IMR-90 (cell line): ENCODE data around the gene CLIC5. TPM values are rescaled to one million over a fixed set of nuclear protein-coding genes. Genes with fewer than 3 reads are reported as not detected.

Experiments
- ATAC-seq: fragments of 200-7000 bp; cut with Tn5 transposase; 2 replicates; pipeline ENCODE4 v1.9.1; 2020; ENCODE audit warnings: low read depth, mild to moderate bottlenecking, moderate library complexity
- BruUV-seq: library from RNA; stranded (reverse); fragments of 400-500 nt; replicated peaks from 2 replicates; lab custom pipeline; 2021; lab: Mats Ljungman, UMichigan
- CTCF ChIA-PET: fragments of 300-600 bp; formaldehyde crosslinking; extraction: SDS; loops from one replicate; lab custom pipeline; 2021; ENCODE audit warnings: antibody characterized with exemption; lab: Yijun Ruan, JAX
- POLR2A ChIA-PET: fragments of 300-600 bp; sonication (Branson Sonifier 250); formaldehyde crosslinking; loops from one replicate; lab custom pipeline; 2022; ENCODE audit warnings: antibody characterized with exemption; ENCODE audit not compliant: unreplicated experiment; lab: Charles Lee
- DNase-seq: peaks from one replicate; pipeline ENCODE4 v3.0.0; 2013
- H2AFZ ChIP-seq: replicated peaks from 2 replicates; pipeline ENCODE3; 2013; ENCODE audit warnings: low read length, mild to moderate bottlenecking; ENCODE audit not compliant: poor library complexity
- H2AK5ac ChIP-seq: 2 replicates; pipeline ENCODE4 v1.6.1; 2013; ENCODE audit warnings: low read depth, low read length, inconsistent platforms
- H2AK9ac ChIP-seq: replicated peaks from 2 replicates; pipeline ENCODE3; 2013; ENCODE audit warnings: mild to moderate bottlenecking, low read depth, low read length, moderate library complexity; ENCODE audit not compliant: poor library complexity
- H2BK120ac ChIP-seq: 2 replicates; pipeline ENCODE4 v1.6.1; 2013; ENCODE audit warnings: low read depth, low read length, inconsistent platforms
- H2BK15ac ChIP-seq: 3 replicates; pipeline ENCODE4 v1.6.1; 2013; ENCODE audit warnings: low read depth, low read length, inconsistent platforms
- H2BK20ac ChIP-seq: 2 replicates; pipeline ENCODE4 v1.6.1; 2013; ENCODE audit warnings: low read depth, mild to moderate bottlenecking, inconsistent platforms, low read length, moderate library complexity
- H2BK5ac ChIP-seq: 2 replicates; pipeline ENCODE4 v1.6.1; 2013; ENCODE audit warnings: mild to moderate bottlenecking, low read depth, low read length, inconsistent platforms; ENCODE audit not compliant: poor library complexity, severe bottlenecking
- H3K14ac ChIP-seq: replicated peaks from 2 replicates; pipeline ENCODE4 v1.6.1; 2013; ENCODE audit warnings: low read depth, low read length, inconsistent platforms
- H3K18ac ChIP-seq: 2 replicates; pipeline ENCODE4 v1.6.1; 2013; ENCODE audit warnings: low read depth, low read length, control low read depth
- H3K23ac ChIP-seq: 2 replicates; pipeline ENCODE4 v1.6.1; 2013; ENCODE audit warnings: low read depth, low read length, inconsistent platforms
- H3K27ac ChIP-seq: 2 replicates; pipeline ENCODE4 v1.5.1; 2013; ENCODE audit warnings: mild to moderate bottlenecking, control low read depth, low read length; ENCODE audit not compliant: insufficient read depth
- H3K27me3 ChIP-seq: 2 replicates; pipeline ENCODE4 v1.6.1; 2013; ENCODE audit warnings: low read length; ENCODE audit not compliant: control insufficient read depth, insufficient read depth
- H3K36me3 ChIP-seq: 2 replicates; pipeline ENCODE4 v1.6.1; 2013; ENCODE audit warnings: low read length, mixed read lengths; ENCODE audit not compliant: control insufficient read depth, insufficient read depth
- H3K4ac ChIP-seq: 2 replicates; pipeline ENCODE4 v1.6.1; 2013; ENCODE audit warnings: low read depth, low read length, inconsistent platforms
- H3K4me1 ChIP-seq: 2 replicates; pipeline ENCODE4 v1.6.1; 2013; ENCODE audit warnings: low read length, mixed read lengths; ENCODE audit not compliant: control insufficient read depth, insufficient read depth
- H3K4me2 ChIP-seq: 2 replicates; pipeline ENCODE4 v1.6.1; 2013; ENCODE audit warnings: low read depth, mild to moderate bottlenecking, control low read depth, low read length, moderate library complexity
- H3K4me3 ChIP-seq: 2 replicates; pipeline ENCODE4 v1.5.1; 2013; ENCODE audit warnings: low read depth, mild to moderate bottlenecking, control low read depth, low read length, moderate library complexity; ENCODE audit not compliant: insufficient read depth
- H3K56ac ChIP-seq: 2 replicates; pipeline ENCODE4 v1.6.1; 2013; ENCODE audit warnings: low read length, inconsistent platforms; ENCODE audit not compliant: insufficient read depth; ENCODE audit errors: extremely low read depth
- H3K79me1 ChIP-seq, 2 experiments: 2 replicates each; pipeline ENCODE4 v1.6.1; 2013; ENCODE audit warnings: low read length in 2 of 2, inconsistent platforms in 1 of 2, low read depth in 1 of 2
- H3K9ac ChIP-seq: 2 replicates; pipeline ENCODE4 v1.6.1; 2013; ENCODE audit warnings: low read depth, low read length, control low read depth
- H3K9me1 ChIP-seq: 2 replicates; pipeline ENCODE4 v1.6.1; 2013; ENCODE audit warnings: low read length, inconsistent platforms; ENCODE audit not compliant: insufficient read depth
- H3K9me3 ChIP-seq: 2 replicates; pipeline ENCODE4 v1.6.1; 2013; ENCODE audit warnings: low read length; ENCODE audit not compliant: control insufficient read depth, insufficient read depth
- H4K20me1 ChIP-seq: 2 replicates; pipeline ENCODE4 v1.6.1; 2013; ENCODE audit warnings: low read length, inconsistent platforms; ENCODE audit not compliant: insufficient read depth
- H4K5ac ChIP-seq: 2 replicates; pipeline ENCODE4 v1.6.1; 2013; ENCODE audit warnings: mild to moderate bottlenecking, low read depth, low read length, control low read depth
- H4K8ac ChIP-seq, 2 experiments: 2 replicates each; pipeline ENCODE4 v1.6.1; 2013; ENCODE audit warnings: low read depth in 2 of 2, low read length in 2 of 2, control low read depth in 1 of 2, inconsistent platforms in 1 of 2
- H4K91ac ChIP-seq: 2 replicates; pipeline ENCODE4 v1.6.1; 2013; ENCODE audit warnings: low read depth, low read length, inconsistent platforms; ENCODE audit not compliant: insufficient read depth
- CHD1 ChIP-seq: IDR thresholded peaks from 2 replicates; pipeline ENCODE4 v1.6.1; 2012; ENCODE audit warnings: low read depth, low read length, improper control_type of control experiment
- FOS ChIP-seq: fragments of 150-350 bp; IDR thresholded peaks from 2 replicates; pipeline ENCODE4 v1.6.1; 2016; ENCODE audit warnings: low read depth, low read length
- WGBS, 2 experiments: methylation state at CpG; one replicate each; pipeline versions ENCODE4 v1.1.5 to v1.1.7; 2013; ENCODE audit warnings: missing lambda C conversion rate in 2 of 2; ENCODE audit not compliant: insufficient read length in 1 of 2; ENCODE audit errors: extremely low coverage in 2 of 2; 5-methylcytosine and 5-hydroxymethylcytosine counted together
- dilution Hi-C: fragments of 300-500 bp; cut with HindIII; formaldehyde crosslinking; loops from one replicate; pipeline ENCODE4 v1.14.3; 2018; ENCODE audit warnings: low sequenced_read_pairs; ENCODE audit not compliant: unreplicated experiment
- in situ Hi-C: fragments of 300-500 bp; cut with MboI; formaldehyde crosslinking; loops from 3 replicates; pipeline ENCODE4 v1.14.3; 2019; ENCODE audit warnings: low sequenced_read_pairs, inconsistent platforms, mixed read lengths
- intact Hi-C: fragments of 100-400 bp; cut with micrococcal nuclease; formaldehyde crosslinking; loops from 2 replicates; pipeline ENCODE4 v1.10.0; 2022
- polyA plus RNA-seq, 3 experiments: library from polyadenylated mRNA; depleted of rRNA; stranded (reverse); fragments of >200 nt; gene quantifications; 2 replicates each; pipeline ENCODE4 v1.2.3, GENCODE V29; 2012; ENCODE audit warnings: low replicate concordance in 1 of 3
- total RNA-seq: library from RNA; depleted of rRNA; stranded (reverse); fragments of >200 nt; gene quantifications from 2 replicates; pipeline ENCODE4 v1.2.3, GENCODE V29; 2012

Gene CLIC5
- total and polyA plus RNA-seq, 2 of the 4 experiments (the other 2 are of a cell fraction) = not detected

GRCh38 chr6:45969026-45969425, 46.6 kb downstream of the CLIC5 start:
- H2AFZ ChIP-seq = no peak overlapping the region
- ChIA-PET POLR2A (no interaction called here), CTCF (interaction anchor here (1.0 kb wide), 1 partner anchor 38 kb away, joined by 3 read pairs; no protein-coding TSS in a partner anchor)
- H2AK9ac ChIP-seq = no peak overlapping the region
- no peaks in the 10 kb centered on the region for H4K20me1 ChIP-seq
- ATAC-seq (no peak), DNase-seq (no peak)
- no CpG with 5 or more reads among the region's 2 CpGs for WGBS, 2 experiments
- H3K14ac ChIP-seq = no peak overlapping the region
- H3K18ac ChIP-seq = no peak overlapping the region
- H2BK20ac ChIP-seq = no peak overlapping the region
- no peak overlapping the region for H3K27ac ChIP-seq
- H3K9me1 ChIP-seq = no peaks in the 10 kb centered on the region
- H3K4ac ChIP-seq = no peak overlapping the region
- intact Hi-C loops (no loop called here), in situ Hi-C loops (no loop called here), dilution Hi-C loops (no loop called here)
- no peak overlapping the region for H3K4me2 ChIP-seq
- no peak overlapping the region for H3K4me3 ChIP-seq
- no peak overlapping the region for H4K91ac ChIP-seq
- no peak overlapping the region for H2BK5ac ChIP-seq
- H4K5ac ChIP-seq = no peak overlapping the region
- no peaks in the 10 kb centered on the region for H3K79me1 ChIP-seq
- H3K4me1 ChIP-seq = no peaks in the 10 kb centered on the region
- no peak overlapping the region for H4K8ac ChIP-seq
- H2BK15ac ChIP-seq = no peak overlapping the region
- H3K27me3 ChIP-seq = no peaks in the 10 kb centered on the region
- no peak overlapping the region for H2BK120ac ChIP-seq
- no peaks in the 10 kb centered on the region for H3K36me3 ChIP-seq
- no peak overlapping the region for H3K56ac ChIP-seq
- no peak overlapping the region for H3K9ac ChIP-seq
- H3K9me3 ChIP-seq = no peaks in the 10 kb centered on the region
- no peak overlapping the region for H3K23ac ChIP-seq
- no peak overlapping the region for H2AK5ac ChIP-seq
- TF ChIP-seq CHD1 (no peak), FOS (no peak)
- BruUV-seq = no TSS peak
